Stimulated activated naive B cell treated with anti-CD40 and anti-IgM and Interleukin-4, amounts not matched to agents 10 μg/mL and 1 μg/mL and 100 μg/mL, for 72 hours (primary cell): ENCODE results near the gene COL7A1.

Source experiments
- ATAC-seq, 2 donors: fragments of 150-1000 bp; cut with Tn5 transposase; replicated peaks; 2 replicates each; pipeline ENCODE4 v1.10.0; 2021; ENCODE audit warnings: moderate library complexity in 1 of 2
- DNase-seq: peaks from one replicate; pipeline ENCODE4 v3.0.0; 2021
- H3K27ac Mint-ChIP-seq: one replicate; pipeline ENCODE4 v1.8.0; 2022; ENCODE audit warnings: mild to moderate bottlenecking, mixed read lengths
- H3K27me3 Mint-ChIP-seq, 2 donors: one replicate each; pipeline ENCODE4 v1.8.0; 2022; ENCODE audit warnings: mixed read lengths in 2 of 2
- H3K36me3 Mint-ChIP-seq, 2 donors: one replicate each; pipeline ENCODE4 v1.8.0; 2022; ENCODE audit warnings: mixed read lengths in 2 of 2, mild to moderate bottlenecking in 1 of 2
- H3K4me1 Mint-ChIP-seq, 2 donors: one replicate each; pipeline ENCODE4 v1.8.0; 2022; ENCODE audit warnings: mixed read lengths in 2 of 2, mild to moderate bottlenecking in 1 of 2
- H3K4me3 Mint-ChIP-seq, 2 donors: one replicate each; pipeline ENCODE4 v1.8.0; 2022; ENCODE audit warnings: mild to moderate bottlenecking in 2 of 2, mixed read lengths in 2 of 2, moderate library complexity in 1 of 2
- H3K9me3 Mint-ChIP-seq, 2 donors: one replicate each; pipeline ENCODE4 v1.8.0; 2022; ENCODE audit warnings: mixed read lengths in 2 of 2, mild to moderate bottlenecking in 1 of 2

The COL7A1 gene

DNA sequence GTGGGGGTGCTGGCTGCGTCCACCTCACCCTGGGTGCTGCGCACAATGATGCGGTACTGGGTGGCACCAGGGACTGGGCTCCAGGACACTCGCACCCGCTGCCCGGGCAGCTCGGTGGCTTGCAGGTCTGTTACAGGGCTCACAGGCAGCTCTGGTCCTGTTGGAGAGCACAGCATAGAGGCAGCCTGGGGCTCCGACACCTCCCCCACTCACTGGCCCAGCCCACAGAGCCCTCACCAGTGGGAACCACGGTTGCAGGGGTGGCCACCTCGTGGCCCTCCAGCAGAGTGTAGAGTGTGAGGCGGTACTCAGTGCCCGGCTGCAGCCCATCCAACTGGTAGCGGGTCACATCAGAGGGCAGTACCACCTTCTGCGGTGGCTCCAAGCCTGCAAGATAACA lies 3.7 kb downstream of the COL7A1 start:
- H3K36me3 Mint-ChIP-seq = peaks cover 0 to 4% of the 10 kb centered on the region in 2 donors
- H3K4me3 Mint-ChIP-seq = no peak overlapping the region
- DNase-seq (no peak), ATAC-seq (no peak)
- H3K27ac Mint-ChIP-seq = no peak overlapping the region
- peaks cover 64 to 73% of the 10 kb centered on the region in 2 donors for H3K27me3 Mint-ChIP-seq
- H3K4me1 Mint-ChIP-seq = peaks cover 10 to 17% of the 10 kb centered on the region in 2 donors
- H3K9me3 Mint-ChIP-seq = no peaks in the 10 kb centered on the region

DNA sequence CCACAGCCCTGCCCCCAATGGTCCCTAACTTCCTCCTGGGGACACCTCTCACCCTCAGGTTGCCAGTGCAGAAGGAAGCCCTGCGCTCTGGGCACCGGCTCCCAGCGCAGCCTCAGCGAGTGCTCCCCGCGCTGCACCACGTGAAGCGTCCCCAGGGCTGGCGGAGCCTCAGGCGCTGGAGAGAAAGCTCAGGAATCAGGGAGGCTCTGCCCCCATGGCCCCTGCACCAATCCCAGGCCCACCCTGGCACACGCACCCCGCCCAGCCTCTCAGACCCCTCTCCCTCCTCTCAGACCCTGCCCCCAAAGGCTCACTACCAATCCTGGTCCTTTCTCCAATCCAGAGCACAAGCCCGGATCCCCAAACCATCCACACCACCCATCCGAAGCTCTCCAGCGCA lies 6.9 kb downstream of the COL7A1 start:
- Mint-ChIP-seq H3K27me3 (peaks cover 51 to 61% of the 10 kb centered on the region in 2 donors), H3K27ac (no peak overlapping the region)

DNA sequence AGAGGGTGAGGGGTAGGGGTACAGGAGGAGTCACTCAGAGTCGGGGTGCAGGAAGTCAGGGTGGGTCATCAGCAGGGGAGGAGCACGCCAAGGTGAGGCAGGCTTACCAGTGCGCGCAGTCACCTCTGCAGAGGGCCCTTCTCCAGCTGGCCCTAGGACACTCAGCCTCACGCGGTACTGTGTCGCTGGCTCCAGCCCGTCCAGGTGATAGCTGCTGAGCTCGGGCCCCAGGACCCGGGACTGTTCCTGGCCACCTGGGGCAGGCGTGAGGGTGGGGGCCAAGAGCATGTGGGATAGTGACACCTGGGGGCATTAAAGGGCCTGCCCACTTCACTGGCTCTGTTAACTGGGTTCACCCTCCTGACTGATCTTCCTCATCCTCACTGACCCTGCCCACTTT lies 7.4 kb downstream of the COL7A1 start:
- DNase-seq (no peak), ATAC-seq (no peak)
- Mint-ChIP-seq H3K27ac (no peak overlapping the region), H3K4me3 (no peak overlapping the region), H3K9me3 (no peaks in the 10 kb centered on the region), H3K4me1 (peaks cover 0 to 6% of the 10 kb centered on the region in 2 donors), H3K36me3 (no peaks in the 10 kb centered on the region), H3K27me3 (peaks cover 46 to 58% of the 10 kb centered on the region in 2 donors)

More for the DNA sequence above, 6.9 kb downstream of the COL7A1 start:
- peaks cover 0 to 6% of the 10 kb centered on the region in 2 donors for H3K4me1 Mint-ChIP-seq
- ATAC-seq (no peak), DNase-seq (no peak)
- H3K36me3 Mint-ChIP-seq = no peaks in the 10 kb centered on the region
- H3K9me3 Mint-ChIP-seq = no peaks in the 10 kb centered on the region
- no peak overlapping the region for H3K4me3 Mint-ChIP-seq

DNA sequence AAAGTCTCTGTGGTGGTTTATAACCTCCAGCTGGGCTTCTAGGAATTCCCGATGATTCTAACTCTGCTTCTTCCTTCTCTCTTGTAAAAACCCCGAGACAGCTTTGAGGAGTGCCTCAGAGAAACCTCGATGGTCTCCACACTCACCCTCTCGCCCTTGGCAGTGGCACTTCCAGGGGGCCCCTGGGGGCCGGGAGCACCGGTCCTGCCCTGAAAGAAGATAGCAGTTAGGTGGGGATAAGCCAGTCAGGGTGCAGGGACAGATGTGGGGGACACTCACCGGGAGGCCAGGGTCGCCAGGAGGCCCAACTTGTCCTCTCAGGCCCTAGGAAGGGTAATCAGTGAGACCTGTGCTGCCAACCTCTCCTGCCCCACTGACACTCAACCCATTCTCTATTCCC lies 9.7 kb downstream of the COL7A1 start:
- Mint-ChIP-seq H3K4me1 (peaks cover 0 to 6% of the 10 kb centered on the region in 2 donors), H3K27ac (no peak overlapping the region), H3K4me3 (no peak overlapping the region), H3K27me3 (peaks cover 39 to 49% of the 10 kb centered on the region in 2 donors), H3K36me3 (no peaks in the 10 kb centered on the region), H3K9me3 (no peaks in the 10 kb centered on the region)
- ATAC-seq (no peak), DNase-seq (no peak)

DNA sequence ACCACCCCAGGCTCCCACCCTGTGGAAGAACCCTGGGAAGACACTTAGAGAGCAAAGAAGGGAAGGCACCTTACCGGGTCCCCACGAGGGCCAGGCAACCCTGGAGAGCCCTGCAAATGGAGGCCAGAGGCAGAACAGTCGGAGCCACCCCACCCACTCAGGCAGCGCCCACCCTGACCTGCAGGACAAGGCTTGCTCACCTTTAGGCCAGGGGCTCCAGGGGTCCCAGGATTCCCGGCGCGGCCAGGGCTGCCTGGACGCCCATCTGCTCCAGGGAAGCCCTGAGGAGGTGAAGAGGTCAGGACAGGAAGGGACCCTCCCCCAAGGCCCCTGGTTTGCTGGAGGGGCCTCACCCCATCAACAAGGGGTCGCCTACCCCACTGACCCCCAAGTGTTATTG lies 10.3 kb downstream of the COL7A1 start:
- H3K36me3 Mint-ChIP-seq = no peaks in the 10 kb centered on the region
- ATAC-seq (no peak), DNase-seq (no peak)
- H3K4me3 Mint-ChIP-seq = no peak overlapping the region
- H3K27me3 Mint-ChIP-seq = peaks cover 34 to 47% of the 10 kb centered on the region in 2 donors
- H3K4me1 Mint-ChIP-seq = peaks cover 0 to 6% of the 10 kb centered on the region in 2 donors
- no peaks in the 10 kb centered on the region for H3K9me3 Mint-ChIP-seq
- H3K27ac Mint-ChIP-seq = no peak overlapping the region

DNA sequence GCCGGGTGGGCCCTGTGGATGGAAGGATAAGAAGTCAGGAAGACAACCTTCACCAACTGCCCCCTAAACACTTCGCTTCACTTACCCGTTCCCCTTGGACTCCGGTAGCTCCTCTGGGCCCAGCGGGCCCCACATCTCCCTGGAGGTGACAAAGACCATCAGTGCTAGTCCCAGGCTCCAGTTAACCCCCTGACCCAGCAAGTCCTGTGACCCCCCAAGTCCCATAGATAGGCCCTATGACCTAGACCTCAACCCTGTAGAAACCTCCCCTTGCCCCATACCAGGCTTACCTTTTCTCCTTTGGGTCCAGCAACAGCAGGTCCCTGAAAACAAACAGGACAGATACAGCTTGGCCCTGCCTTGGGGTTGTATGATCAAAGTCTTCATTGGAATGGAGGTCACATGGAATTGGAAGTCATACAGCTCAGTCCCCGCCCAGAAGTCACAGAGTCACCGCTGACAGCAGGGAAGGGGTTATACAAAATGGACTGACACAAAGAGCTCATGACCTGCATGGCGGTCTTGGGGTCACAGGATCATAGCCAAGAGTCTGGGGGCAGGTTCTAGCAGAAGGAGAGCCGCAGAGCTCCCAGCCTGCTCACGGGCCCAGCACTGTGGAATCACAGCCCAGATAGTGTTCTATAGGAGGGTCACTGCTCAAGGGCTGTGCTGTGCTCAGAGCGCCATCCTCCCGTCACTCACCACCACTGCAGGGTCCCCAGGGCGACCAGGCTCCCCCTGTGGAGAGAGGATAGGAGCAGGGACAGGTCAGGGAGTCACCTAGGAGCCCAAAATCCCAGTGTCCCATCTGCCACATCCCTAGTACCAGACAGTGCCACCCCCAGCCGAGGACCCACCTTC lies 13.3 kb downstream of the COL7A1 start:
- no peaks in the 10 kb centered on the region for H3K9me3 Mint-ChIP-seq
- H3K4me1 Mint-ChIP-seq = no peaks in the 10 kb centered on the region
- DNase-seq (no peak), ATAC-seq (no peak)
- H3K36me3 Mint-ChIP-seq = no peaks in the 10 kb centered on the region
- no peak overlapping the region for H3K27ac Mint-ChIP-seq
- H3K4me3 Mint-ChIP-seq = no peak overlapping the region
- peaks cover 7 to 18% of the 10 kb centered on the region in 2 donors for H3K27me3 Mint-ChIP-seq

DNA sequence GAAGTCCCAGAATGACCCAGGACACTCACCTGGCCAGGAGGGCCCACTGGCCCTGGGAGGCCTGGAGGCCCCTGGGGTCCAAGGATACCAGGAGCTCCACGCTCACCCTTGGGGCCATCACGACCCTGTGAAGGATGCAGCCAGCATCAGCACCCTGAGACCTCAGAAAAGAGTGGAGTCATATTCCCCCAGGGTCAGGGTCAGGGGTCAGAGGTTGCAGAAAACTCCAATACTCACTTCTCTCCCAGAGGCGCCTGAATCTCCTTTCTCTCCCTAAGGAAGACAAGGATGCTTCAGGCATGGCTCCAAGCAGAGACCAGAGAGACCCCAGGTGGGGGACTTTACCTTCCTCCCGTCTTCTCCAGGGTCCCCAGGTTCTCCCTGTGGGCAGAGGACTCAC lies 18.5 kb downstream of the COL7A1 start:
- H3K36me3 Mint-ChIP-seq = no peaks in the 10 kb centered on the region
- no peaks in the 10 kb centered on the region for H3K9me3 Mint-ChIP-seq
- H3K4me1 Mint-ChIP-seq = no peaks in the 10 kb centered on the region
- DNase-seq (no peak), ATAC-seq (no peak)
- no peak overlapping the region for H3K4me3 Mint-ChIP-seq
- H3K27me3 Mint-ChIP-seq = no peaks in the 10 kb centered on the region
- H3K27ac Mint-ChIP-seq = no peak overlapping the region

DNA sequence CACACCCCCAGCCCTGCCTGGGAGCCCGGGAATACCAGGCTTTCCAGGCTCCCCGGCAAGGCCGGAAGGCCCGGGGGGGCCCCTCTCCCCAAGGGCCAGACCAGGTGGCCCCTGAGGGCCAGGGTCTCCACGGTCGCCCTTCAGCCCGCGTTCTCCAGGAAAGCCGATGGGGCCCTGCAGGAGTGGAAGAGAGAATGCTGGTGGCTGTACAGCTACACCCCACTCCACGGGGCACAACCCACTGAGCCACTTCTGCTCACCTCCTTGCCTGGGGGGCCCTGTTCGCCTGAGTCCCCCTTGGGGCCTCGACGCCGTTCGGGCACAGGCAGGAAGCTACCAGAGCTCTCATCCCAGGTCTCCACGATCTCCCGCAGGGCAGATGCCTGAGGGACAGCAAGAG lies 19.8 kb downstream of the COL7A1 start:
- ATAC-seq (no peak), DNase-seq (no peak)
- H3K4me3 Mint-ChIP-seq = no peak overlapping the region
- no peak overlapping the region for H3K27ac Mint-ChIP-seq
- no peaks in the 10 kb centered on the region for H3K36me3 Mint-ChIP-seq
- H3K27me3 Mint-ChIP-seq = no peaks in the 10 kb centered on the region
- no peaks in the 10 kb centered on the region for H3K9me3 Mint-ChIP-seq
- no peaks in the 10 kb centered on the region for H3K4me1 Mint-ChIP-seq

DNA sequence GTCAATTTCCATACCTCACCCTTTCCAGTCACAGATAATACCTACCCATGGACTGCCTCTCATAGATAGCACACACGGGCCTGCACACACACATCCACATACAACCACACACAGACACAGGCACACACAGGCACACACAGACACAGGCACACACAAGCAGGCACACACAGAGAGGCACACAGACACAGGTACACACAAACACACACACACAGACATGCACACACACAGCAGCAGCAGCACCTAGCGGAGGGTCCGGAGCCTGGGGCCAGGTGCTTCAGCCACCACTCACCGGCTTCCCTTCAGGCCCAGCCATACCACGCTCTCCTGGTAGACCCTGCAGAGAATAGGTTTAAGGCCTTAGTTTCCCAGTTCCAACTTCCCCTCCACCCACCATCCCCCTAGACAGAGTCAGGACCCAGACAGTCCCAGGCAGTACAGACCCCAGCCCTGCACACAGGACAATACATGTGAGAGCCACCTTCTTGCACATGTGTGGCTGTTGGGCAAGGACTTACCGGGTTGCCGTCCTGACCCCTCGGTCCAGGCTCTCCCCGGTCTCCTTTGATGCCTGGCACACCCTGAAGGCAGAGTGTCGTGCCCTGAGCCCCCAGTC lies 21.1 kb downstream of the COL7A1 start:
- DNase-seq = no peak
- Mint-ChIP-seq H3K36me3 (peaks cover 0 to 1% of the 10 kb centered on the region in 2 donors), H3K27ac (no peak overlapping the region), H3K4me1 (no peaks in the 10 kb centered on the region), H3K4me3 (no peak overlapping the region), H3K9me3 (no peaks in the 10 kb centered on the region), H3K27me3 (no peaks in the 10 kb centered on the region)
- no peak for ATAC-seq

DNA sequence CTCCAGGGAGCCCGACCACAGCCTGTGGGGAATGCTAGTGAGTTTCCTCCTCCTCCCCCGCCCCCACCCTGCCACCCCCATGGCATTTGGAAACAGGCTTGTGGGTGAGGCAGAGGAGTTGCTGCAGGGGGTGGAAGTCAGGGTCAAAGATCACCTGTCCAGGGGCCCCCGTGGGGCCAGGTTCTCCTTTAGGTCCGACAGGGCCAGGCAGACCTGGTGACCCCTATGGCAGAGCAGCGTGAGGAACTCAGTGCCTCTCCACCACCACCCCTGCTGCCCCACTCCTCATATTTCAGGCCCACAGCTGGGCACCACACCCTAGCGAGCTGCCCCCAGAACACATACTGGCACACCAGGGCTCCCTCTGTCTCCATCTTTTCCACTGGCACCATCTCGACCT lies 22.6 kb downstream of the COL7A1 start:
- Mint-ChIP-seq H3K4me3 (no peak overlapping the region), H3K27me3 (no peaks in the 10 kb centered on the region), H3K36me3 (peaks cover 0 to 1% of the 10 kb centered on the region in 2 donors), H3K27ac (peak overlapping the region; percentile 10), H3K4me1 (no peaks in the 10 kb centered on the region), H3K9me3 (no peaks in the 10 kb centered on the region)
- no peak for DNase-seq
- no peak for ATAC-seq

DNA sequence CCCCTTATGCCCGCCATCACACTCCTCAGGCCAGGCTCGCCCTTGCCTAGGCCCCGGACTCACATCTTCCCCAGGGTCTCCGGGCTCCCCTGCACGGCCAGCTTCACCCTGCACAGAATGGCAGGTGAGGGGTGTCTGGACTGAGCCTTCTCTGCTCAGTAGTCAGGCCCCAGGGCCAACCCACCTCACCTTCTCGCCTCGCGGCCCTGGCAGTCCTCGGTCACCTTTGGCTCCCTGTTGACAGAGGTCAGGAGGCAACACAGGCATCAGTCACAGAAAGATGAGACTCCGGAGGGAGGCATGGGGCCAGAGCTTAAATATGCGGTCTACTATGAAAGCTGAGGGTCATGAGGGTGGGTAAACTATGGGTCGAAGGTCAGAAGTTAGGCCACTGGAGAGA lies 23.2 kb downstream of the COL7A1 start:
- no peaks in the 10 kb centered on the region for H3K9me3 Mint-ChIP-seq
- DNase-seq = no peak
- ATAC-seq = no peak
- H3K36me3 Mint-ChIP-seq = peaks cover 0 to 1% of the 10 kb centered on the region in 2 donors
- H3K4me1 Mint-ChIP-seq = peaks cover 0 to 2% of the 10 kb centered on the region in 2 donors
- no peaks in the 10 kb centered on the region for H3K27me3 Mint-ChIP-seq
- H3K4me3 Mint-ChIP-seq = no peak overlapping the region
- no peak overlapping the region for H3K27ac Mint-ChIP-seq

DNA sequence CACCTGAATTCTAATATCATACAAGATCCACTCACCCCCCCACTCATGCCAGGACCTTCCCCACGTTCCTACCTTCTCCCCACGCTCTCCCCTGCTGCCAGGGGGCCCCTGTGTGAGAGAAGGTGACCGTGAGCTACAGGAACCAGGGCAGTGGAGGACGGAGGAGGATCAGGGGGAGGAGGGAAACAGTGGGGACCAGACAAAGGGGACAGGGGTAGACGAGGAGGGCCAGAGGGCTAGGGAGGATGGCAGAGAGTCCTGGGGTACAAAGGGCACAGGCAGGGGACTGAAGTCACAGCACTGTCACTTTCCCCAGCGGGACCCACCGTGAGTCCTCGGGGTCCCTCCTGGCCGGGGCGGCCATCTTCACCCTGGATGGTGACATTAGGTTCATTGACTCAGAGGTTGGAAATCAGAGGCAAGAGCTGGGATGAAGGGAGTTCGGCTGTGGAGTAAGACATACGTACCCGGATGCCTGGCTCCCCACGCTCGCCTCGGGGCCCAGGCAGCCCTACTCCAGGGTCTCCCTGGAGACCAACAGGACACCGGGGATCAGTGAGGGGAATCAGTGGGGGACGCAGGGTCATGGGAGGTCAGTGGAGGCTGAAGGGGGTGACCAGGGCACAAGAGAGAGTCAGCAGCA lies 25.2 kb downstream of the COL7A1 start:
- Mint-ChIP-seq H3K4me3 (no peak overlapping the region), H3K27me3 (no peaks in the 10 kb centered on the region), H3K9me3 (no peaks in the 10 kb centered on the region), H3K27ac (no peak overlapping the region), H3K36me3 (peaks cover 0 to 1% of the 10 kb centered on the region in 2 donors), H3K4me1 (peaks cover 5 to 9% of the 10 kb centered on the region in 2 donors)
- ATAC-seq = no peak
- no peak for DNase-seq

DNA sequence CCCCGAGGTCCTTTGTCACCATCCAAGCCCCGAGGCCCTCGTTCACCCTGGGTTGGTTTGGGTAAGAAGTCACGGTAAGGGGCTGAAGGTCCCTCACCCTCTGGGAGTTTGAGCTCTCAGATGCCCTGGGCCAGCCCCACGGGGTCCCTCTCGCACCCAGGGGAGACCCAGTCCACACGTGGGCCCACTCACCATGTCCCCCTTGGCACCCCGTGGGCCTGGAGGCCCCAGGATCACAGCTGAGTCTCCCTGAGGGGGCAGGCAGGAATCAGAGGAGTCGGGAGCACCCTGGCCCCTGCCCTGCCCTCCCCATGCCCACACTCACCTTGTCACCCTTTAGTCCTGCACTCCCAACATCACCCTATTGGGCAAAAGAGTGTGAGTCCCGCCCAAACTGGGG lies 25.7 kb downstream of the COL7A1 start:
- Mint-ChIP-seq H3K9me3 (no peaks in the 10 kb centered on the region), H3K36me3 (peaks cover 0 to 1% of the 10 kb centered on the region in 2 donors), H3K27me3 (no peaks in the 10 kb centered on the region), H3K4me3 (no peak overlapping the region), H3K4me1 (peaks cover 5 to 9% of the 10 kb centered on the region in 2 donors), H3K27ac (no peak overlapping the region)
- ATAC-seq (no peak), DNase-seq (no peak)

DNA sequence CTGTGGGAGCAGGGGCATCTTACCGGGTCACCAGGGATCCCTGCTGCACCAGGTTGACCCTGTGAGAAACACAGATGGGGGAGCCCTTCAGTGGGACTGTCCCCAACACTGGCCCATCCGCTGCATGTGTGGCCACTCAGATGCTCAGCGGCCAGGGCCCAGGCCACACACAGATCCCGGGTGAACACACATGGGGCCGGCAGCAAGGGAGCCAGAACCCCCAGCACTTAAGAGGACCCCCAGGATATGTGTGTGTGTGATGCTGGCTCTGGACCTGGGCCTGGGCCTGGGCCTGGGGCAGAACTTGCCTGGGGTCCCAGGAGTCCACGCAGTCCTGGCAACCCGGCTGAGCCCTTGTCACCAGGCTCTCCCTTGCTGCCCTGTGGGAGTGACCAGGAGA lies 26.7 kb downstream of the COL7A1 start:
- no peak for DNase-seq
- no peaks in the 10 kb centered on the region for H3K27me3 Mint-ChIP-seq
- peaks cover 5 to 14% of the 10 kb centered on the region in 2 donors for H3K4me1 Mint-ChIP-seq
- H3K4me3 Mint-ChIP-seq = no peak overlapping the region
- no peak for ATAC-seq
- peaks cover 0 to 1% of the 10 kb centered on the region in 2 donors for H3K36me3 Mint-ChIP-seq
- H3K27ac Mint-ChIP-seq = no peak overlapping the region
- H3K9me3 Mint-ChIP-seq = no peaks in the 10 kb centered on the region

DNA sequence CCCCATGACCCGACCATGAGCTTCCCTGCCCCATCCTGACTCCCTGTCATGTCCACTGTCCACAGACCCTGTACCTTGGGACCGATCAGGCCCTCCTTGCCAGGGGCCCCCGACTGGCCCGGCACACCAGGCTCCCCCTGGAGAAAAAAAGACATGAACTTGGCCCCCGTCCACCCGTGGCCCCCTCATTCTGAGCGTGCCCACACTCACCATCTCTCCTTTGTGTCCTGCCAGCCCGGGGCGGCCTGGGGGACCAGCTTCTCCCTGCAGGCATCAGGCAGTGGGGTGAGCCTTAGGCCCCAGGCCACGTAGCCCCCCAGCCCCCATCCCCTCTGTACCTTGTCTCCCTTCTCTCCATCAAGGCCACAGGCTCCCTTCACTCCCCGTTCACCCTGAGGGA lies 27.6 kb downstream of the COL7A1 start:
- Mint-ChIP-seq H3K4me1 (peaks cover 5 to 14% of the 10 kb centered on the region in 2 donors), H3K9me3 (no peaks in the 10 kb centered on the region), H3K27ac (no peak overlapping the region), H3K27me3 (no peaks in the 10 kb centered on the region), H3K36me3 (peaks cover 0 to 1% of the 10 kb centered on the region in 2 donors), H3K4me3 (no peak overlapping the region)
- no peak for ATAC-seq
- DNase-seq = no peak
